Measurements from ENCODE around the gene FLCN.

Gene FLCN

DNA sequence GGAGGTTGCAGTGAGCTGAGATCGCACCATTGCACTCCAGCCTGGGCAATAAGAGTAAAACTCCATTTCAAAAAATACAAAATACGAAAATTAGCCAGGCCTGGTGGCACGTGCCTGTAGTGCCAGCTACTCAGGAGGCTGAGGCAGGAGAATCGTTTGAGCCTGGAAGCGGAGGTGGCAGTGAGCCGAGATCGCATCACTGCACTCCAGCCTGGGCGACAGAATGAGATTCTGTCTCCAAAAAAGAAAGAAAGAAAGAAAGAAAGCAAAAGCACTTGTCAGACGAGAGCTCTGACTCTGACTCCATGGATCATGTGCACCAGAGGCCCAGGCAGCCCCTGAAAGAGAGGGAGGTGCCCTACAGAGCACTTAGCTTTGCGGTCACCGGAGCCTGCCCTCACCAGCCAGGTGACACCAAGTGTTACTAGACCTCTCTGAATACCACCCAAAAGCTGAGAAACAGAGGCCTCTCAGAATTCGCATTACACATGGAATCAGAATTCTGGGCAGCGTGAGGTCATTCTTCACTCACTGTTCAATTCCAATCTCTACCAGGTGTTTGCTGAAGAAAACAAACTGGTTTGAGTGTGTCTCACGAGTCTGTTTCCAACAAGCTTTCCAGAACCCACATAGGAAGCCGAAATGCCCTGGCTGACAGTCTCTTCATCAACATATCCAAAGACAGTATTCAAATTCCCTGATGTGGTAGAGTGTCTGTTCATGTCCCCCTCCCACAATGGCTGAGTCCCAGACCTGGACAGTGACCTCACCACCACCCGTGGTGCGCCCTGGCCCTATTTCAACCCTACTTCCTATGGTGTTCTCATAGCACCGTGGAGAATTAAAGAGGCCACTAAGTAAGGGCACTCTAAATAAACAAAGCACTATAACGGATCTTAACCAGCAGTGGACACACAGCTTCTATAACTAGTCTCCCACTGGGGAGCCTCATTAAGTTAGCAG is 1.5 kb downstream of the FLCN start:
- H3K36me3 ChIP-seq (ENCODE audit: insufficient read depth, low read length): peaks cover 15% of the 10 kb centered on the region; the same call in 1 of the 2 replicates
- no peaks in the 10 kb centered on the region for H3K9me3 ChIP-seq (ENCODE audit: low read length)
- TF ChIP-seq, protein P1, sequence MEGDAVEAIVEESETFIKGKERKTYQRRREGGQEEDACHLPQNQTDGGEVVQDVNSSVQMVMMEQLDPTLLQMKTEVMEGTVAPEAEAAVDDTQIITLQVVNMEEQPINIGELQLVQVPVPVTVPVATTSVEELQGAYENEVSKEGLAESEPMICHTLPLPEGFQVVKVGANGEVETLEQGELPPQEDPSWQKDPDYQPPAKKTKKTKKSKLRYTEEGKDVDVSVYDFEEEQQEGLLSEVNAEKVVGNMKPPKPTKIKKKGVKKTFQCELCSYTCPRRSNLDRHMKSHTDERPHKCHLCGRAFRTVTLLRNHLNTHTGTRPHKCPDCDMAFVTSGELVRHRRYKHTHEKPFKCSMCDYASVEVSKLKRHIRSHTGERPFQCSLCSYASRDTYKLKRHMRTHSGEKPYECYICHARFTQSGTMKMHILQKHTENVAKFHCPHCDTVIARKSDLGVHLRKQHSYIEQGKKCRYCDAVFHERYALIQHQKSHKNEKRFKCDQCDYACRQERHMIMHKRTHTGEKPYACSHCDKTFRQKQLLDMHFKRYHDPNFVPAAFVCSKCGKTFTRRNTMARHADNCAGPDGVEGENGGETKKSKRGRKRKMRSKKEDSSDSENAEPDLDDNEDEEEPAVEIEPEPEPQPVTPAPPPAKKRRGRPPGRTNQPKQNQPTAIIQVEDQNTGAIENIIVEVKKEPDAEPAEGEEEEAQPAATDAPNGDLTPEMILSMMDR (IDR thresholded peaks at IDR 0.05; ENCODE audit: low read length): no peak
- no peak for TF ChIP-seq EZH2 (IDR thresholded peaks at IDR 0.05; ENCODE audit: borderline replicate concordance, low read length)
- H3K4me3 ChIP-seq (ENCODE audit: low read depth, low read length, poor library complexity, severe bottlenecking): peak overlapping the region; percentile 98
- no peak overlapping the region for H3K27ac ChIP-seq (ENCODE audit: low read depth, low read length, poor library complexity, severe bottlenecking)
- peak overlapping the region; percentile 98 for H3K9ac ChIP-seq (ENCODE audit: low read length)
- H4K20me1 ChIP-seq (ENCODE audit: insufficient read depth, low read length): no peaks in the 10 kb centered on the region
- no peaks in the 10 kb centered on the region for H3K9me2 ChIP-seq (ENCODE audit: low read depth, low read length)
- H3K27me3 ChIP-seq (ENCODE audit: insufficient read depth, low read length): no peaks in the 10 kb centered on the region
- peaks cover 18% of the 10 kb centered on the region; the same call in 1 of the 2 replicates for H3K79me2 ChIP-seq (ENCODE audit: insufficient read depth, low read length)
- no peak overlapping the region for H2AFZ ChIP-seq (ENCODE audit: low read length)
- peaks cover 26% of the 10 kb centered on the region for H3K4me1 ChIP-seq (ENCODE audit: insufficient read depth, low read length, severe bottlenecking)
- H3F3A ChIP-seq (ENCODE audit: insufficient read depth, low read length): no peaks in the 10 kb centered on the region
- H3K4me2 ChIP-seq (ENCODE audit: low read length): peak overlapping the region; percentile 100

GRCh38 chr17:17232303-17232621 is 4.7 kb downstream of the FLCN start:
- no peaks in the 10 kb centered on the region for H3K27me3 ChIP-seq (ENCODE audit: insufficient read depth, low read length)
- no peak for TF ChIP-seq EZH2 (IDR thresholded peaks at IDR 0.05; ENCODE audit: borderline replicate concordance, low read length)
- TF ChIP-seq, protein P1 (IDR thresholded peaks at IDR 0.05; ENCODE audit: low read length): no peak
- no peaks in the 10 kb centered on the region for H3K9me3 ChIP-seq (ENCODE audit: low read length)
- no peak overlapping the region for H2AFZ ChIP-seq (ENCODE audit: low read length)
- H3K79me2 ChIP-seq (ENCODE audit: insufficient read depth, low read length): peaks cover 18% of the 10 kb centered on the region; the same call in 1 of the 2 replicates
- no peak overlapping the region for H3K4me3 ChIP-seq (ENCODE audit: low read depth, low read length, poor library complexity, severe bottlenecking)
- H3K9me2 ChIP-seq (ENCODE audit: low read depth, low read length): no peaks in the 10 kb centered on the region
- H3F3A ChIP-seq (ENCODE audit: insufficient read depth, low read length): no peaks in the 10 kb centered on the region
- H3K36me3 ChIP-seq (ENCODE audit: insufficient read depth, low read length): peaks cover 34% of the 10 kb centered on the region
- peaks cover 15% of the 10 kb centered on the region for H3K4me1 ChIP-seq (ENCODE audit: insufficient read depth, low read length, severe bottlenecking)
- no peaks in the 10 kb centered on the region for H4K20me1 ChIP-seq (ENCODE audit: insufficient read depth, low read length)
- no peak overlapping the region for H3K9ac ChIP-seq (ENCODE audit: low read length)
- no peak overlapping the region for H3K27ac ChIP-seq (ENCODE audit: low read depth, low read length, poor library complexity, severe bottlenecking)
- no peak overlapping the region for H3K4me2 ChIP-seq (ENCODE audit: low read length)

DNA sequence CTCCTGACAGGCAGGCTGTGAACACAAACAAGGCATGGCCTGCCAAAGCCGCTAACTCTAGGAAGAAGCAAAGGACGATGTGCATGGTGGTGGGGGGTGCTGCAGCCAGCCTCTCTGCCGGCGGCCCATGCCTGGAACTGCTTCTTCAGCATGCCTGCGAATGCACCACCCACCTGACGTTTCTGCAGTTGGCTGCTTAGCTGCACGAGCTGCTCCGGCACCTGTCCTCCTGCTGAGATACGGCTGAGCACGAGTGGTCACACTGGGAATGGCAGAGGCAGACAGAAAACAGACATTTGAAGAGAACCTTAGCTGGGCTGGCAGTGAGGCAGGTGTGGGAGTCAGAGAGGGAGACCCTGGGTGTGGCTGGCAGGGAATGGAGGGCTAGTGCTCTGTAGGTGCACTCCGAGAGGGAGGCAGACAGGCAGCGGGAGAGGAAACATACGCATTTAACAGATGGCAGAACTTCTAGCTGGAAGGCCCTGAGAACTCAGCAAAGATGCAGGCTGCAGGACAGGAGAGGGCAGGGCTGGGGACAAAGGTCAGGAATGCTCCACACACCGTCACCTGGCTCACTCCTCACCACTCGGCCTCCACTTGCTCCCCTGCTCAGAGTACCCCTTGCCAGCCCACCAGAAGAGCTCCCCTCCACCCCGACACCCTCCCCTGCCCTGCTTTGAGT is 5.2 kb downstream of the FLCN start:
- H3K4me3 ChIP-seq (ENCODE audit: low read depth, low read length, poor library complexity, severe bottlenecking): no peak overlapping the region
- H3K36me3 ChIP-seq (ENCODE audit: insufficient read depth, low read length): peaks cover 39% of the 10 kb centered on the region

More for the DNA sequence above, 5.2 kb downstream of the FLCN start:
- H3K4me1 ChIP-seq (ENCODE audit: insufficient read depth, low read length, severe bottlenecking): peaks cover 15% of the 10 kb centered on the region
- no peaks in the 10 kb centered on the region for H3F3A ChIP-seq (ENCODE audit: insufficient read depth, low read length)
- H3K27ac ChIP-seq (ENCODE audit: low read depth, low read length, poor library complexity, severe bottlenecking): no peak overlapping the region
- no peaks in the 10 kb centered on the region for H4K20me1 ChIP-seq (ENCODE audit: insufficient read depth, low read length)
- H3K9ac ChIP-seq (ENCODE audit: low read length): no peak overlapping the region
- TF ChIP-seq, protein P1 (IDR thresholded peaks at IDR 0.05; ENCODE audit: low read length): no peak
- TF ChIP-seq EZH2 (IDR thresholded peaks at IDR 0.05; ENCODE audit: borderline replicate concordance, low read length): no peak
- no peak overlapping the region for H2AFZ ChIP-seq (ENCODE audit: low read length)
- H3K9me3 ChIP-seq (ENCODE audit: low read length): no peaks in the 10 kb centered on the region
- H3K9me2 ChIP-seq (ENCODE audit: low read depth, low read length): no peaks in the 10 kb centered on the region
- no peaks in the 10 kb centered on the region for H3K27me3 ChIP-seq (ENCODE audit: insufficient read depth, low read length)
- H3K79me2 ChIP-seq (ENCODE audit: insufficient read depth, low read length): peaks cover 18% of the 10 kb centered on the region; the same call in 1 of the 2 replicates
- no peak overlapping the region for H3K4me2 ChIP-seq (ENCODE audit: low read length)

Measured in OCI-LY1 (cell line).